Hematopoietic multipotent progenitor cell treated with erythropoietin and hydrocortisone succinate and interleukin-3 and kit ligand, for 17 days (in vitro differentiated cells): ENCODE measurements around the gene PEX3.

Source experiments
- DNase-seq: peaks from one replicate; pipeline ENCODE4 v3.0.0-alpha.2; 2015; ENCODE audit warnings: low spot score

The PEX3 gene

GRCh38 chr6:143539106-143539505 lies 88.5 kb downstream of the PEX3 start:
- no peak for DNase-seq

GRCh38 chr6:143539734-143540133 lies 89.1 kb downstream of the PEX3 start:
- DNase-seq, result no peak

- no peak for DNase-seq
Observed at GRCh38 chr6:143540192-143540591, 89.6 kb downstream of the PEX3 start.
